AG09309 (cell line): Measurements from ENCODE around the gene DENND4A.

Source experiments
- DNase-seq: peaks from one replicate; pipeline ENCODE4 v3.0.0-alpha.2; 2010; ENCODE audit warnings: low read depth
- H3K4me3 ChIP-seq: 2 replicates; pipeline ENCODE4 v1.5.1; 2011; ENCODE audit warnings: mild to moderate bottlenecking, low read depth, low read length, moderate library complexity; ENCODE audit not compliant: control insufficient read depth
- CTCF ChIP-seq: IDR thresholded peaks from 2 replicates; pipeline ENCODE4 v1.5.1; 2011; ENCODE audit warnings: mild to moderate bottlenecking, low read depth, low read length, inconsistent platforms; ENCODE audit not compliant: insufficient read depth, control insufficient read depth; ENCODE audit errors: missing control alignments

DENND4A gene

GRCh38 chr15:65630760-65631159, 161.3 kb downstream of the DENND4A start:
- DNase-seq, result no peak
- no peak for TF ChIP-seq CTCF

GRCh38 chr15:65629548-65629947, 162.5 kb downstream of the DENND4A start:
- no peak for TF ChIP-seq CTCF
- DNase-seq, result no peak
- no peak overlapping the region for H3K4me3 ChIP-seq

More at GRCh38 chr15:65630760-65631159, 161.3 kb downstream of the DENND4A start:
- no peak overlapping the region for H3K4me3 ChIP-seq

GRCh38 chr15:65626856-65627255, 165.2 kb downstream of the DENND4A start:
- TF ChIP-seq CTCF, result no peak
- H3K4me3 ChIP-seq, result no peak overlapping the region

GRCh38 chr15:65623103-65623502, 169.0 kb downstream of the DENND4A start:
- H3K4me3 ChIP-seq, result no peak overlapping the region
- no peak for TF ChIP-seq CTCF
- no peak for DNase-seq

More at GRCh38 chr15:65626856-65627255, 165.2 kb downstream of the DENND4A start:
- DNase-seq, result no peak

GRCh38 chr15:65621638-65622037, 170.5 kb downstream of the DENND4A start, which contains the start of gene SLC24A1:
TSS of gene SLC24A1 (plus strand) at chr15:65621938. CDS start at chr15:65624081, 2,143 bp downstream.
- no peak within 1 kb of the TSS for H3K4me3 ChIP-seq
- DNase-seq, result no peak
- TF ChIP-seq CTCF, result no peak

GRCh38 chr15:65620833-65621232, 171.3 kb downstream of the DENND4A start:
- no peak for TF ChIP-seq CTCF
- H3K4me3 ChIP-seq, result no peak overlapping the region
- DNase-seq, result no peak
